A549 (cell line): ENCODE measurements around the gene PANX1. TPM values are rescaled to one million over a fixed set of nuclear protein-coding genes. Genes with fewer than 3 reads are reported as not detected.

Source experiments
- ATAC-seq, 2 experiments: fragments of 200-7000 bp in 1 of 2; fragments of >200 bp in 1 of 2; cut with Nextera tagmentation in 1 of 2; cut with Tn5 transposase in 1 of 2; 3 replicates each; pipeline versions ENCODE4 v1.8.0 to v1.9.1; 2018 to 2020; ENCODE audit warnings: mild to moderate bottlenecking in 1 of 2, moderate library complexity in 1 of 2
- CTCF ChIA-PET: fragments of 300-600 bp; sonication (Branson Sonifier 250); formaldehyde crosslinking; extraction: SDS; loops from one replicate; lab custom pipeline; 2021; ENCODE audit warnings: antibody characterized with exemption, inconsistent platforms; lab: Yijun Ruan, JAX
- POLR2A ChIA-PET: fragments of 350-600 bp; formaldehyde crosslinking; extraction: SDS; loops from one replicate; lab custom pipeline; 2021; ENCODE audit warnings: antibody characterized with exemption, inconsistent platforms; lab: Yijun Ruan, JAX
- DNase-seq, 2 experiments: peaks; one replicate each; pipeline versions ENCODE4 v3.0.0 to v3.0.0-alpha.2; 2011 to 2016; ENCODE audit warnings: low read depth in 1 of 2, low spot score in 1 of 2
- FAIRE-seq: peaks from 2 replicates; lab custom pipeline; 2011; peaks lifted over from hg19 to GRCh38; lab: Jason Lieb, UNC
- H3K27ac ChIP-seq, 2 experiments: fragments of >200 bp; sonication (Bioruptor Twin); formaldehyde crosslinking; 3 replicates each; pipeline ENCODE4 v1.5.1; 2016 to 2017
- H3K4me1 ChIP-seq: fragments of >200 bp; sonication (Bioruptor Twin); formaldehyde crosslinking; 3 replicates; pipeline ENCODE4 v1.6.1; 2016
- H3K4me2 ChIP-seq: fragments of >200 bp; sonication (Bioruptor Twin); formaldehyde crosslinking; 3 replicates; pipeline ENCODE4 v1.6.1; 2016
- H3K4me3 ChIP-seq: fragments of >200 bp; sonication (Bioruptor Twin); formaldehyde crosslinking; 3 replicates; pipeline ENCODE4 v1.5.1; 2016
- H3K9me3 ChIP-seq: fragments of >200 bp; sonication (Bioruptor Twin); formaldehyde crosslinking; 3 replicates; pipeline ENCODE4 v1.6.1; 2016
- CBX2 ChIP-seq: fragments of 200-600 bp; sonication (generic); IDR thresholded peaks from 2 replicates; pipeline ENCODE4 v1.6.1; 2016; ENCODE audit warnings: low read depth, mild to moderate bottlenecking, borderline replicate concordance
- CHD4 ChIP-seq: fragments of 200-600 bp; sonication (generic); IDR thresholded peaks from 2 replicates; pipeline ENCODE4 v1.6.1; 2016; ENCODE audit warnings: antibody characterized with exemption, mild to moderate bottlenecking, borderline replicate concordance
- GATA3 ChIP-seq: IDR thresholded peaks from 2 replicates; pipeline ENCODE4 v1.6.1; 2012; ENCODE audit warnings: borderline replicate concordance
- HOXB13 ChIP-seq: fragments of 250-450 bp; sonication (Bioruptor Pico); IDR thresholded peaks from 2 replicates; pipeline ENCODE4 v1.5.0; 2020; ENCODE audit warnings: low read depth, mild to moderate bottlenecking, moderate library complexity
- JUNB ChIP-seq: fragments of >200 bp; sonication (Bioruptor Twin); formaldehyde crosslinking; IDR thresholded peaks from 2 replicates; pipeline ENCODE4 v1.6.1; 2016
- NPAS2 ChIP-seq: fragments of 250-450 bp; sonication (Bioruptor Pico); IDR thresholded peaks from 2 replicates; pipeline ENCODE4 v1.8.0; 2022; ENCODE audit warnings: mild to moderate bottlenecking, moderate library complexity, borderline replicate concordance
- POLR2A ChIP-seq: IDR thresholded peaks from 2 replicates; pipeline ENCODE4 v1.6.1; 2012; ENCODE audit warnings: mild to moderate bottlenecking, low read length
- RNF2 ChIP-seq: fragments of 200-600 bp; sonication (generic); IDR thresholded peaks from 2 replicates; pipeline ENCODE4 v1.6.1; 2016; ENCODE audit warnings: low read depth, mild to moderate bottlenecking, antibody characterized with exemption, moderate library complexity, borderline replicate concordance
- TFCP2L1 ChIP-seq: fragments of 250-450 bp; sonication (Bioruptor Pico); IDR thresholded peaks from 2 replicates; pipeline ENCODE4 v1.5.0; 2021; ENCODE audit warnings: mild to moderate bottlenecking
- WGBS: methylation state at CpG from one replicate; pipeline ENCODE4 v1.1.6; 2017; ENCODE audit errors: missing lambda C conversion rate; 5-methylcytosine and 5-hydroxymethylcytosine counted together
- polyA plus RNA-seq, 4 experiments: library from polyadenylated mRNA; depleted of rRNA in 3 of 4; stranded (reverse); fragments of >200 nt; fragmentation: RNase III in 1 of 4; extraction: RNeasy Plus Mini Kit Qiagen cat#74134 plus additional on column Dnase treatment in 1 of 4; gene quantifications; 2 replicates in 3 of 4; 3 replicates in 1 of 4; pipeline ENCODE4 v1.2.3, GENCODE V29; 2011 to 2017
- TF ChIP-seq, protein P1 (sequence below): fragments of 150-350 bp; IDR thresholded peaks from 2 replicates; pipeline ENCODE4 v1.6.1; 2014; ENCODE audit warnings: low read depth, mild to moderate bottlenecking, low read length
- TF ChIP-seq, protein P2 (sequence below): fragments of 250-450 bp; sonication (Bioruptor Pico); IDR thresholded peaks from 2 replicates; pipeline ENCODE4 v1.5.0; 2021; ENCODE audit warnings: mild to moderate bottlenecking, moderate library complexity, borderline replicate concordance
- TF ChIP-seq, protein P3 (sequence below): fragments of 450-650 bp; IDR thresholded peaks from 2 replicates; pipeline ENCODE4 v1.6.1; 2014; ENCODE audit warnings: antibody characterized with exemption
- TF ChIP-seq, protein P4 (sequence below): IDR thresholded peaks from 2 replicates; pipeline ENCODE4 v1.6.1; 2012; ENCODE audit warnings: low read depth, borderline replicate concordance

Gene PANX1
- polyA plus RNA-seq, 2 of the 4 experiments (the other 2 are of a cell fraction) = 11.0 to 13.3 TPM

DNA sequence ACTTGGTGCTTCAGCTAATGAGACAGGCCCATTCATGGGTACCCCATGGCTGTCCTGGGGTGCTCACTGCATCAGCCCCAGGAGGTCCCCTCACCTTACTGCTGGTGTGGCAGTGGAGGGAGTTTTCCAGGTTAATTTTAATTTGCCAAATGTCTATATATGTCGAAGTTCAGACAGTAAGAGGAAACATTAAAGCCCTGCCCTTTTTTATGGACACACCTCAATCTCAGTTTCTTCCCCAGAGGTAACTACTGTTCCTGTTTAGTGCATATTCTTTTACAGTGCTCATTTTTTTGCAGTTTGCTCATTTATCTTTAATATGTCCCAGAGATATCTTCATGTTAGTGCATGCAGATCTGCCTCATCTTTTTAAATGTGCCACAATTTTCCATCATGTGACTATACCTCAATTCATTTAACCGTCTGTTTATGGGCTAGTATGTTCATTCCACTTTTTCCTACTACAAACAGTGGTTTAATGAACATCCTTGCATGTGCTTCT lies 11.6 kb downstream of the PANX1 start:
- no peak overlapping the region for H3K4me3 ChIP-seq
- H3K9me3 ChIP-seq = no peaks in the 10 kb centered on the region
- no peak overlapping the region for H3K27ac ChIP-seq
- DNase-seq (no peak), FAIRE-seq (no peak), ATAC-seq (no peak)
- H3K4me1 ChIP-seq = peaks cover 60% of the 10 kb centered on the region
- no peak for TF ChIP-seq TFCP2L1
- TF ChIP-seq JUNB = no peak
- no peak for TF ChIP-seq POLR2A
- no peak for TF ChIP-seq CHD4
- WGBS = 94% methylated on average over 2 of the region's 2 CpGs
- ChIA-PET POLR2A (no interaction called here), CTCF (no interaction called here)
- no peak overlapping the region for H3K4me2 ChIP-seq

DNA sequence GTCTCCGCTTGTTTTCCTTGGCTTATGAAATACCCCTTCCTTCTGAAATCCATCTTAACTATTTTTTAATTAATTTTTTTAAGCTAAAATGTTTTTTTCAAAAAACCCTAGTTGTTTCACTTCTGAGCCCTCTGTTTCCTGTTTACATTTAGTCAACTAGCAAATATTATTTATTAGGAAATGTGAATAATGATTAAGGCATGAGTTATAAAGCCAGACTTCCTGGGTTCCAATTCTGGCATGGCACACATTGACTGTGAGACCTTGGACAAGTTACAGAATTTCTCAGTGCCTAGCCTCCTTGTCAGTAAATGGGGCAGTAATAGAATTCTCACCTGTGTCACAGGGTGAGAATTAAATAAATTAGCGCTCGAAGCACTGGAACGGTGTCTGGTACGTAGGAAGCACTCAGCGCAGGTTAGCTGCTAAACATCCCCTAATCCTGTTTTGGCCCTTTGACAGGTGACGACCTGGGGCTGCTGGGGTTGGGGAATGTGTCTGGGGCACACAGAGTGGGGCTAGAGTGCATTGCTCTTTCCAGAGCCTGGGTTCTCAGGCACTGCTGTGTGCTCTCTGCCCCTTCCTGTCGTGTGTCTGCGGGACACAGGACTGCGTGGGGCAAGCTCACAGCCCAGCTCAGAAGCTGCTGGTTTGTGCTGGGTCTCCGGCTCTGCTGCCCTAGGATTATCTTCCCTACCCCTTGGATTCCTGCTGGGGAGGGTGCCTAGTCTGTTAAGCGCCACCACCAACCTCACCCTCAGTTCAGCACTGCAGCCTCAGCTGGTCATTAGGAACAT lies 13.1 kb downstream of the PANX1 start:
- peak overlapping the region; percentile 26; the same call in 2 of the 3 replicates for H3K4me2 ChIP-seq
- FAIRE-seq = no peak
- no peak for DNase-seq
- TF ChIP-seq, protein P1, sequence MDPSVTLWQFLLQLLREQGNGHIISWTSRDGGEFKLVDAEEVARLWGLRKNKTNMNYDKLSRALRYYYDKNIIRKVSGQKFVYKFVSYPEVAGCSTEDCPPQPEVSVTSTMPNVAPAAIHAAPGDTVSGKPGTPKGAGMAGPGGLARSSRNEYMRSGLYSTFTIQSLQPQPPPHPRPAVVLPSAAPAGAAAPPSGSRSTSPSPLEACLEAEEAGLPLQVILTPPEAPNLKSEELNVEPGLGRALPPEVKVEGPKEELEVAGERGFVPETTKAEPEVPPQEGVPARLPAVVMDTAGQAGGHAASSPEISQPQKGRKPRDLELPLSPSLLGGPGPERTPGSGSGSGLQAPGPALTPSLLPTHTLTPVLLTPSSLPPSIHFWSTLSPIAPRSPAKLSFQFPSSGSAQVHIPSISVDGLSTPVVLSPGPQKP = no peak
- no peak for TF ChIP-seq GATA3
- TF ChIP-seq, all 56 proteins: peak for 0
- Histone ChIP-seq H3K27ac (no peak overlapping the region; a peak in 1 of 6 replicates), H3K4me3 (no peak overlapping the region), H3K9me3 (no peaks in the 10 kb centered on the region), H3K4me1 (peaks cover 60% of the 10 kb centered on the region)
- CTCF ChIA-PET = interaction anchor here (1.2 kb wide), 1 partner anchor 31 kb away, joined by 3 read pairs; no protein-coding TSS in a partner anchor
- ATAC-seq = peak; percentile 39 to 60; a peak in 4 of 6 replicates
- POLR2A ChIA-PET = no interaction called here
- whole genome bisulfite sequencing = 89% methylated on average over 10 of the region's 12 CpGs

DNA sequence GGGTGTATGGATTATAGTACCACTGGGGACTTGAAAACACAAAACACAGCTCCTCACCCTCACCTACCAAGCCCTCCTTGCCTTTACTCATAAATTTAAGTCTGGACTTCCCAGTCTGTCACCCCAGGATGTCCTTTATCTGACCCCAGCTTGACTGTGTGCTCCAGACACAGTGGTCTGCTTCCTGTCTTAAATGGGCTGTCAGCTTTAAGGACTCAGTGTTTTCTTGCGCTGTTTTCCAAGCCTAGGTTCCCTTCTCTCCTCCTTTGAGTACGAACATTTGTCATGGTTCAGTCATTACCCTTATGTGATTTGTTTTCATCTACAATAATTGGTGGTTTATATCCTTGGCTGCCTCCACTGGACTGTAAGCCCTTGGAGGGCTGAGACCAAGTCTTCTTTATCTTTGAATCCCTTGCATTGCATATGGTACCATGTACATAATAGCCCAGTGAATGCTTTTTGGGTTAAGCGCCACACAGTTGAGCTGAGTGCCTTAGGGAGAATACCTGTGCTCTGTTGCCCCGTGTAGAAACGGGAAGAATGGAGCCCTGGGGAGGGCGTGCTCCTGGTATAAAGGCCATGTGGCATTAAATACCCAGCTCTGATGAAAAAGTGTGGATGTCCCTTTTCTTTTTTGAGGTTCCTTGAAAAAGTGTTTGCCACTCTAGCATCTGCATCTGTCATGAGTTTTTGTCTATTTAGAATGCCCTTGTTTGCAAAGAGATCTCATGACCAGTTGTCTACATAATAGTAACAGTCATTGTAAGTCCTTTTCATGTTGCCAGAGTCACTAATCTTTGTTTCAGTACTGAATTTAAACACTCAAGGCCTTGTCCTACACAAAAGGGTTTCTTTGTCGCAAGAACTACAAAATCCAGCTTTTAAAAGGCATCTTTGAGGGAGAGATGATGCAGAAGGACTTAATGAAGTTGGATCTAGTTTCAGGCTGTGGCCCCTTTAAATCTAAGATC lies 14.0 kb downstream of the PANX1 start:
- no peak overlapping the region; a peak in 2 of 6 replicates for H3K27ac ChIP-seq
- POLR2A ChIA-PET = no interaction called here
- H3K4me2 ChIP-seq = peak overlapping the region; percentile 34; the same call in 2 of the 3 replicates
- ATAC-seq (peak; percentile 24 to 27; a peak in 4 of 6 replicates), DNase-seq (no peak), FAIRE-seq (no peak)
- 97% methylated on average over 7 of the region's 7 CpGs for WGBS
- CTCF ChIA-PET = interaction anchor here (1.2 kb wide), 1 partner anchor 30 kb away, joined by 3 read pairs; no protein-coding TSS in a partner anchor
- H3K4me3 ChIP-seq = no peak overlapping the region
- TF ChIP-seq, protein P2, sequence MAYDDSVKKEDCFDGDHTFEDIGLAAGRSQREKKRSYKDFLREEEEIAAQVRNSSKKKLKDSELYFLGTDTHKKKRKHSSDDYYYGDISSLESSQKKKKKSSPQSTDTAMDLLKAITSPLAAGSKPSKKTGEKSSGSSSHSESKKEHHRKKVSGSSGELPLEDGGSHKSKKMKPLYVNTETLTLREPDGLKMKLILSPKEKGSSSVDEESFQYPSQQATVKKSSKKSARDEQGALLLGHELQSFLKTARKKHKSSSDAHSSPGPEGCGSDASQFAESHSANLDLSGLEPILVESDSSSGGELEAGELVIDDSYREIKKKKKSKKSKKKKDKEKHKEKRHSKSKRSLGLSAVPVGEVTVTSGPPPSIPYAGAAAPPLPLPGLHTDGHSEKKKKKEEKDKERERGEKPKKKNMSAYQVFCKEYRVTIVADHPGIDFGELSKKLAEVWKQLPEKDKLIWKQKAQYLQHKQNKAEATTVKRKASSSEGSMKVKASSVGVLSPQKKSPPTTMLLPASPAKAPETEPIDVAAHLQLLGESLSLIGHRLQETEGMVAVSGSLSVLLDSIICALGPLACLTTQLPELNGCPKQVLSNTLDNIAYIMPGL (CRISPR knock-in tag) = no peak
- TF ChIP-seq JUNB (no peak), RNF2 (no peak), HOXB13 (CRISPR knock-in tag) (no peak), NPAS2 (CRISPR knock-in tag) (no peak), CBX2 (no peak)
- TF ChIP-seq, protein P3, sequence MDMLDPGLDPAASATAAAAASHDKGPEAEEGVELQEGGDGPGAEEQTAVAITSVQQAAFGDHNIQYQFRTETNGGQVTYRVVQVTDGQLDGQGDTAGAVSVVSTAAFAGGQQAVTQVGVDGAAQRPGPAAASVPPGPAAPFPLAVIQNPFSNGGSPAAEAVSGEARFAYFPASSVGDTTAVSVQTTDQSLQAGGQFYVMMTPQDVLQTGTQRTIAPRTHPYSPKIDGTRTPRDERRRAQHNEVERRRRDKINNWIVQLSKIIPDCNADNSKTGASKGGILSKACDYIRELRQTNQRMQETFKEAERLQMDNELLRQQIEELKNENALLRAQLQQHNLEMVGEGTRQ = no peak
- TF ChIP-seq, protein P4, sequence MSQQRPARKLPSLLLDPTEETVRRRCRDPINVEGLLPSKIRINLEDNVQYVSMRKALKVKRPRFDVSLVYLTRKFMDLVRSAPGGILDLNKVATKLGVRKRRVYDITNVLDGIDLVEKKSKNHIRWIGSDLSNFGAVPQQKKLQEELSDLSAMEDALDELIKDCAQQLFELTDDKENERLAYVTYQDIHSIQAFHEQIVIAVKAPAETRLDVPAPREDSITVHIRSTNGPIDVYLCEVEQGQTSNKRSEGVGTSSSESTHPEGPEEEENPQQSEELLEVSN = no peak
- peaks cover 62% of the 10 kb centered on the region for H3K4me1 ChIP-seq
- no peaks in the 10 kb centered on the region for H3K9me3 ChIP-seq
